H9 (cell line): Measurements from ENCODE around the gene TTC7B. TPM values are rescaled to one million over a fixed set of nuclear protein-coding genes. Genes with fewer than 3 reads are reported as not detected.
A peak's percentile ranks its signal among the peaks of the same experiment; 100 is the strongest.

ENCODE experiments used
- DNase-seq: peaks from one replicate; pipeline ENCODE4 v3.0.0-alpha.2; 2017
- H2AFZ ChIP-seq: one replicate; pipeline ENCODE4 v1.6.1; 2013; ENCODE audit warnings: mild to moderate bottlenecking, low read length, control low read depth, moderate library complexity
- H2AK5ac ChIP-seq: 2 replicates; pipeline ENCODE4 v1.6.1; 2013; ENCODE audit warnings: low read length, control low read depth, mixed read lengths; ENCODE audit not compliant: insufficient read length
- H2BK120ac ChIP-seq: one replicate; pipeline ENCODE4 v1.6.1; 2013; ENCODE audit warnings: low read depth, mild to moderate bottlenecking, low read length, control low read depth, inconsistent platforms; ENCODE audit not compliant: poor library complexity, severe bottlenecking
- H2BK12ac ChIP-seq: 2 replicates; pipeline ENCODE4 v1.6.1; 2013; ENCODE audit warnings: low read length, control low read depth, mixed read lengths, low read depth; ENCODE audit not compliant: insufficient read length
- H2BK15ac ChIP-seq: 2 replicates; pipeline ENCODE4 v1.6.1; 2013; ENCODE audit warnings: low read depth, low read length, control low read depth
- H2BK20ac ChIP-seq: one replicate; pipeline ENCODE4 v1.6.1; 2013; ENCODE audit warnings: low read depth, mild to moderate bottlenecking, low read length, control low read depth, inconsistent platforms; ENCODE audit not compliant: poor library complexity, severe bottlenecking
- H2BK5ac ChIP-seq: 2 replicates; pipeline ENCODE4 v1.6.1; 2013; ENCODE audit warnings: low read length, control low read depth, mixed read lengths; ENCODE audit not compliant: insufficient read length
- H3K14ac ChIP-seq: 2 replicates; pipeline ENCODE4 v1.6.1; 2013; ENCODE audit warnings: low read length, control low read depth; ENCODE audit not compliant: insufficient read depth
- H3K18ac ChIP-seq: 2 replicates; pipeline ENCODE4 v1.6.1; 2013; ENCODE audit warnings: low read depth, mild to moderate bottlenecking, mixed read lengths, low read length, control low read depth; ENCODE audit not compliant: insufficient read length
- H3K23ac ChIP-seq: 2 replicates; pipeline ENCODE4 v1.6.1; 2013; ENCODE audit warnings: low read length, control low read depth, mixed read lengths, low read depth; ENCODE audit not compliant: insufficient read length
- H3K23me2 ChIP-seq: 2 replicates; pipeline ENCODE4 v1.6.1; 2013; ENCODE audit warnings: low read depth, mild to moderate bottlenecking, mixed read lengths, low read length, control low read depth; ENCODE audit not compliant: insufficient read length, poor library complexity, severe bottlenecking
- H3K27ac ChIP-seq: 2 replicates; pipeline ENCODE4 v1.5.1; 2013; ENCODE audit warnings: low read length, control low read depth, mixed read lengths, low read depth; ENCODE audit not compliant: insufficient read length
- H3K27me3 ChIP-seq: 2 replicates; pipeline ENCODE4 v1.6.1; 2013; ENCODE audit warnings: low read length, control low read depth, inconsistent platforms; ENCODE audit not compliant: insufficient read depth
- H3K4ac ChIP-seq: 2 replicates; pipeline ENCODE4 v1.6.1; 2013; ENCODE audit warnings: low read depth, mild to moderate bottlenecking, control low read depth, inconsistent platforms, low read length, moderate library complexity
- H3K4me1 ChIP-seq: 2 replicates; pipeline ENCODE4 v1.6.1; 2013; ENCODE audit warnings: low read length, control low read depth, inconsistent platforms; ENCODE audit not compliant: insufficient read depth
- H3K4me2 ChIP-seq: 2 replicates; pipeline ENCODE4 v1.6.1; 2013; ENCODE audit warnings: low read length, control low read depth, mixed read lengths; ENCODE audit not compliant: insufficient read length, insufficient read depth
- H3K56ac ChIP-seq: 2 replicates; pipeline ENCODE4 v1.6.1; 2013; ENCODE audit warnings: low read depth, mild to moderate bottlenecking, mixed read lengths, low read length, control low read depth; ENCODE audit not compliant: insufficient read length
- H3K79me1 ChIP-seq: 2 replicates; pipeline ENCODE4 v1.6.1; 2013; ENCODE audit warnings: low read depth, mild to moderate bottlenecking, moderate library complexity, low read length, control low read depth, inconsistent platforms; ENCODE audit not compliant: insufficient read depth, poor library complexity, severe bottlenecking
- H3K79me2 ChIP-seq: 2 replicates; pipeline ENCODE4 v1.6.1; 2013; ENCODE audit warnings: low read length, control low read depth, inconsistent platforms; ENCODE audit not compliant: insufficient read depth
- H3K9ac ChIP-seq: 2 replicates; pipeline ENCODE4 v1.6.1; 2013; ENCODE audit warnings: low read length, control low read depth, mixed read lengths; ENCODE audit not compliant: insufficient read length; ENCODE audit errors: extremely low read depth
- H3K9me3 ChIP-seq: one replicate; pipeline ENCODE4 v1.6.1; 2013; ENCODE audit warnings: low read depth, low read length, inconsistent platforms; ENCODE audit not compliant: control insufficient read depth
- H3T11ph ChIP-seq: one replicate; pipeline ENCODE4 v1.6.1; 2013; ENCODE audit warnings: mild to moderate bottlenecking, low read length, control low read depth, inconsistent platforms
- H4K20me1 ChIP-seq: one replicate; pipeline ENCODE4 v1.6.1; 2013; ENCODE audit not compliant: control insufficient read depth, insufficient read length, insufficient read depth
- H4K5ac ChIP-seq: 2 replicates; pipeline ENCODE4 v1.6.1; 2013; ENCODE audit warnings: low read depth, mild to moderate bottlenecking, mixed read lengths, low read length, control low read depth; ENCODE audit not compliant: insufficient read length
- H4K8ac ChIP-seq: replicated peaks from 2 replicates; pipeline ENCODE4 v1.6.1; 2013; ENCODE audit warnings: low read length, control low read depth, mixed read lengths, low read depth; ENCODE audit not compliant: insufficient read length
- H4K91ac ChIP-seq: 2 replicates; pipeline ENCODE4 v1.6.1; 2013; ENCODE audit warnings: low read depth, mild to moderate bottlenecking, moderate library complexity, mixed read lengths, low read length, control low read depth; ENCODE audit not compliant: insufficient read length
- H3K27ac Mint-ChIP-seq, 3 experiments: 2 replicates in 2 of 3; 3 replicates in 1 of 3; pipeline ENCODE4 v1.8.0; 2020 to 2021; ENCODE audit warnings: mixed read lengths in 3 of 3, mild to moderate bottlenecking in 1 of 3, moderate library complexity in 1 of 3
- H3K27me3 Mint-ChIP-seq: 2 replicates; pipeline ENCODE4 v1.8.0; 2021; ENCODE audit warnings: low read depth, mild to moderate bottlenecking, moderate library complexity, mixed read lengths
- H3K36me3 Mint-ChIP-seq, 3 experiments: 2 replicates in 2 of 3; 3 replicates in 1 of 3; pipeline ENCODE4 v1.8.0; 2020 to 2021; ENCODE audit warnings: low read depth in 3 of 3, mixed read lengths in 3 of 3; ENCODE audit not compliant: insufficient read depth in 1 of 3
- H3K4me1 Mint-ChIP-seq, 2 experiments: 2 replicates each; pipeline ENCODE4 v1.8.0; 2020; ENCODE audit warnings: mixed read lengths in 2 of 2
- H3K4me3 Mint-ChIP-seq, 2 experiments: 2 replicates in 1 of 2; 3 replicates in 1 of 2; pipeline ENCODE4 v1.8.0; 2020 to 2021; ENCODE audit warnings: mild to moderate bottlenecking in 2 of 2, mixed read lengths in 2 of 2, moderate library complexity in 1 of 2
- H3K9me3 Mint-ChIP-seq, 2 experiments: 2 replicates in 1 of 2; 3 replicates in 1 of 2; pipeline ENCODE4 v1.8.0; 2020; ENCODE audit warnings: mild to moderate bottlenecking in 2 of 2, mixed read lengths in 2 of 2, moderate library complexity in 1 of 2
- CTCF ChIP-seq: fragments of 200-600 bp; sonication (generic); conservative IDR thresholded peaks from 3 replicates; pipeline ENCODE4 v1.8.0; 2021; ENCODE audit warnings: antibody characterized with exemption, mild to moderate bottlenecking
- WGBS: extraction: QIAGEN DNeasy Blood & Tissue Kit; methylation state at CpG from one replicate; pipeline ENCODE4 v1.1.7; 2013; ENCODE audit warnings: missing lambda C conversion rate, low lambda C conversion rate, mixed read lengths; ENCODE audit not compliant: insufficient read length; ENCODE audit errors: extremely low coverage; 5-methylcytosine and 5-hydroxymethylcytosine counted together
- total RNA-seq: library from RNA; stranded (reverse); gene quantifications from 2 replicates; pipeline ENCODE4 v1.2.1, GENCODE V29; 2021

TTC7B gene
- total RNA-seq, 1 experiment from 2014 or later, result 33.7 TPM

- no peak overlapping the region for H3K14ac ChIP-seq
- no peak overlapping the region for H2BK20ac ChIP-seq
- H3K9me3 ChIP-seq, result no peaks in the 10 kb centered on the region
- no peak overlapping the region for H2AK5ac ChIP-seq
- no peaks in the 10 kb centered on the region for H3K79me1 ChIP-seq
- no peak overlapping the region for H3K4ac ChIP-seq
- peaks cover 25 to 29% of the 10 kb centered on the region in 2 experiments for H3K4me1 Mint-ChIP-seq
- no peaks in the 10 kb centered on the region for H3K23me2 ChIP-seq
- H4K8ac ChIP-seq, result no peak overlapping the region
- H3K56ac ChIP-seq, result no peak overlapping the region
- no peak overlapping the region for H4K5ac ChIP-seq
- TF ChIP-seq CTCF, result no peak
- H3K23ac ChIP-seq, result no peak overlapping the region
- no peak overlapping the region for H3K18ac ChIP-seq
- H3K36me3 Mint-ChIP-seq, result no peaks in the 10 kb centered on the region; a peak in 1 of 7 replicates
- no peaks in the 10 kb centered on the region for H3K27me3 ChIP-seq
- H4K20me1 ChIP-seq, result no peaks in the 10 kb centered on the region
- no peak overlapping the region for H2BK5ac ChIP-seq
- H3K9ac ChIP-seq, result no peak overlapping the region
- H3K4me2 ChIP-seq, result no peak overlapping the region
- WGBS, result no CpG with 5 or more reads among the region's 5 CpGs
- no peak overlapping the region for H3K27ac ChIP-seq
- no peak overlapping the region for H2BK15ac ChIP-seq
- no peak overlapping the region for H2BK120ac ChIP-seq
- H3K27me3 Mint-ChIP-seq, result no peaks in the 10 kb centered on the region
- H3T11ph ChIP-seq, result no peak overlapping the region
- no peak overlapping the region for H2AFZ ChIP-seq
- no peak for DNase-seq
- no peaks in the 10 kb centered on the region for H3K9me3 Mint-ChIP-seq
- no peak overlapping the region for H4K91ac ChIP-seq
- no peak overlapping the region for H2BK12ac ChIP-seq
- H3K79me2 ChIP-seq, result no peaks in the 10 kb centered on the region
- no peaks in the 10 kb centered on the region; the same call in 1 of the 2 replicates for H3K4me1 ChIP-seq
- peak overlapping the region in 1 of 3 experiments; percentile 66; a peak in 3 of 7 replicates for H3K27ac Mint-ChIP-seq
- no peak overlapping the region for H3K4me3 Mint-ChIP-seq
Measured at GRCh38 chr14:90663680-90664079, 152.6 kb downstream of the TTC7B start.
